ENCODE results near the gene PARP6. TPM values are rescaled to one million over a fixed set of nuclear protein-coding genes. Genes with fewer than 3 reads are reported as not detected.
A peak's percentile ranks its signal among the peaks of the same experiment; 100 is the strongest.

Gene PARP6
- total RNA-seq, 3 donors from 2014 or later, result 63.9 to 90.4 (median 65.8) TPM

DNA sequence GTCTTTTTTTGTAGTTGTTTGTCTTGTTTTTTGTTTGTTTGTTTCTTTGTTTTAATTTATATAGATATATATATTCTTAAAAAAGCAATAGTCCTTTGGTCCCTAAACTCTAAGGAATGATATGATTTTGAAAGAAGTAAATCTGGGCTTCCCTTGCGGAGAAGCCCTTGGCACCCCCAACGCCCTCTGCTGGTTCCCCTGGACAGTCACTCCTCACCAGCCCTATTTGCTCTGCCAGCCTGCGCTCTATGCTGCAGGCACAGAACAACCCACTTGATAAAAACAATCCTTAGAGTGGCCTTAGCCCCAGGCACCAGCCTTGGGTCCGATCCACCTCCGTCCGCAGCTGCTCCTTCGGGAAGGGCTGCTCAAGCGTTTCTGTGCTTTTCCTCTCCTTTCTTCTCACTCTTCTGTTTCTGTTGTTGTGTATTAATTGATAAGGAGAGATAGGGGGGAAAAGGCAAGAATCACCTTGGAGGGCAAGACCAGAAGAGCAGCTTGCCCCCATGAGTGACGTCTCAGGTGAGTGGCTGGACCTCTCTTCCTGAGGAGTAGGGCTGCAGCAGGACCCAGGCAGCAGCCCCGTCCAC, 13.7 kb upstream of the PARP6 start:
- TF ChIP-seq, protein P1, sequence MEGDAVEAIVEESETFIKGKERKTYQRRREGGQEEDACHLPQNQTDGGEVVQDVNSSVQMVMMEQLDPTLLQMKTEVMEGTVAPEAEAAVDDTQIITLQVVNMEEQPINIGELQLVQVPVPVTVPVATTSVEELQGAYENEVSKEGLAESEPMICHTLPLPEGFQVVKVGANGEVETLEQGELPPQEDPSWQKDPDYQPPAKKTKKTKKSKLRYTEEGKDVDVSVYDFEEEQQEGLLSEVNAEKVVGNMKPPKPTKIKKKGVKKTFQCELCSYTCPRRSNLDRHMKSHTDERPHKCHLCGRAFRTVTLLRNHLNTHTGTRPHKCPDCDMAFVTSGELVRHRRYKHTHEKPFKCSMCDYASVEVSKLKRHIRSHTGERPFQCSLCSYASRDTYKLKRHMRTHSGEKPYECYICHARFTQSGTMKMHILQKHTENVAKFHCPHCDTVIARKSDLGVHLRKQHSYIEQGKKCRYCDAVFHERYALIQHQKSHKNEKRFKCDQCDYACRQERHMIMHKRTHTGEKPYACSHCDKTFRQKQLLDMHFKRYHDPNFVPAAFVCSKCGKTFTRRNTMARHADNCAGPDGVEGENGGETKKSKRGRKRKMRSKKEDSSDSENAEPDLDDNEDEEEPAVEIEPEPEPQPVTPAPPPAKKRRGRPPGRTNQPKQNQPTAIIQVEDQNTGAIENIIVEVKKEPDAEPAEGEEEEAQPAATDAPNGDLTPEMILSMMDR (IDR thresholded peaks at IDR 0.05), result peak in 2 of 3 donors; percentile 29 to 54
- TF ChIP-seq POLR2A (IDR thresholded peaks at IDR 0.05) (no peak), POLR2AphosphoS5 (IDR thresholded peaks at IDR 0.05) (no peak)
- no peak overlapping the region for H3K4me3 ChIP-seq
- H3K36me3 ChIP-seq, result no peaks in the 10 kb centered on the region
- no peak for DNase-seq (ENCODE audit: low spot score in 2 of 2)
- no peaks in the 10 kb centered on the region for H3K4me1 ChIP-seq
- no peaks in the 10 kb centered on the region for H3K27me3 ChIP-seq
- no peak overlapping the region for H3K27ac ChIP-seq
- no peaks in the 10 kb centered on the region for H3K9me3 ChIP-seq
- intact Hi-C loops (cut with DNase I; ENCODE audit: low total_unique reads), result no loop called here

DNA sequence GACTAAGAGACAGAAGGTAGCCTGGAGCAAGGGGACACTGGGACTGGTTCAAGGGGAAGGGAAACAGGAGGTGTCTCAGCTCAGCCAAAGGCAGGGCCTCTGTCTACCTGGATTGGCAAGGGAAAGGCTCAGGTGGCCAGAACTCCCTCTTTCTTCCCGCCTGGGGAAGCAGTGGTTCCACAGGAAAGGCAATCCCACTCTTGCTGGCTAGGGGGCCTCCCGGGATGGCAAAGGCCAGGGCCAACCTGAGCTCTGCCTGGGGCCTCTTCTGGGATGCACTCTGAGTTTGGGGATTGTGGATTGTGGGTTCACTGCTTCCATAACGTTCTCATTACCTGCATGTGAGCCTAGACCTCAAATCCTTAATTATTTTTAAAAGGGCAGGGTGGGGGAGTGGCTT, 13.0 kb upstream of the PARP6 start:
- H3K27me3 ChIP-seq, result no peaks in the 10 kb centered on the region
- H3K27ac ChIP-seq, result no peak overlapping the region
- intact Hi-C loops (cut with DNase I; ENCODE audit: low total_unique reads), result no loop called here
- no peak for DNase-seq (ENCODE audit: low spot score in 2 of 2)
- H3K9me3 ChIP-seq, result no peaks in the 10 kb centered on the region
- H3K36me3 ChIP-seq, result no peaks in the 10 kb centered on the region
- no peaks in the 10 kb centered on the region for H3K4me1 ChIP-seq
- no peak overlapping the region for H3K4me3 ChIP-seq
- TF ChIP-seq POLR2AphosphoS5 (IDR thresholded peaks at IDR 0.05) (no peak), POLR2A (IDR thresholded peaks at IDR 0.05) (no peak)
- TF ChIP-seq, protein P1 (IDR thresholded peaks at IDR 0.05), result no peak

DNA sequence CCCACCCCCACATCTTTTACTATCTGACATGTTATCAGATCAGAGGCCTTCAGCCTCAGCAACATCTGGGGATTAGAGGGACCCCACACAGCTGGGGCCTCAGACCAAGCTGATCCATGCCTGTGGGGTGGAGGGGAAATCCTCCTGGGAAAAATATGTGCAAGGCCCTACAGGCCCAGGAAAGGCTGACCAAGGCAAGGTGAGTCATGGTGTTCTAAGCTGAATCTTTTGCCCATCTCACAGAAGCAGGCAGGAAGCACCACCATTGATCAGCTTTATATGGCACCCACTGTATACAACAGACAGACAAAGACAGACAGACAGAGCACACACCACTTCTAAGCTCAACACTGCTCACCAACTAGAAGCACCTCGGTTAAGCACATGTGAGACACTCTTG, 12.4 kb upstream of the PARP6 start:
- Histone ChIP-seq H3K36me3 (no peaks in the 10 kb centered on the region), H3K4me1 (no peaks in the 10 kb centered on the region), H3K27me3 (no peaks in the 10 kb centered on the region), H3K4me3 (no peak overlapping the region), H3K9me3 (no peaks in the 10 kb centered on the region), H3K27ac (no peak overlapping the region)
- intact Hi-C loops (cut with DNase I; ENCODE audit: low total_unique reads), result no loop called here
- DNase-seq (ENCODE audit: low spot score in 2 of 2), result no peak
- TF ChIP-seq POLR2A (IDR thresholded peaks at IDR 0.05) (no peak), POLR2AphosphoS5 (IDR thresholded peaks at IDR 0.05) (no peak)
- TF ChIP-seq, protein P1 (IDR thresholded peaks at IDR 0.05), result no peak

DNA sequence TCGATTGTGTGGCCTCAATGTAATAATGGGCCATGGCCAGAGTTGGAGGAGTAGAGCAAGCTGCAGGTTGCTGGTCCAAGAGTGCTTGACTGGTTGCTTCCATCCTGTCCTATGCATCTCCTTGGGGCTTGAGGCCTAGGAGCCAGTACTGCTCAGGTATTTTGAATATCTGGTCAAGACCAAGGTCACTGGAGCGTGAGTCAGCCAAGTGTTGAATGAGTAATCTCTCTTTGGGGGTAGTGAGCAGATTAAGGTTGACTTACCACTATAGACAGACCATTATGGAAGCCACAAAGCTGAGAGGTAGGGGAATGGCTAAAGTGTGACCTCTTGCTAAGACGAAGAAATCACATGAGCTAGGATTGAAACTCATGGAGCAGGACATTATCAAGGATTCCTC, 9.4 kb upstream of the PARP6 start:
- Histone ChIP-seq H3K4me1 (no peaks in the 10 kb centered on the region), H3K27ac (no peak overlapping the region), H3K9me3 (no peaks in the 10 kb centered on the region), H3K4me3 (no peak overlapping the region), H3K27me3 (no peaks in the 10 kb centered on the region), H3K36me3 (no peaks in the 10 kb centered on the region)
- TF ChIP-seq POLR2AphosphoS5 (IDR thresholded peaks at IDR 0.05), result no peak
- TF ChIP-seq, protein P1 (IDR thresholded peaks at IDR 0.05), result no peak
- no peak for TF ChIP-seq POLR2A (IDR thresholded peaks at IDR 0.05)
- intact Hi-C loops (cut with DNase I; ENCODE audit: low total_unique reads), result no loop called here
- DNase-seq (ENCODE audit: low spot score in 2 of 2), result no peak

DNA sequence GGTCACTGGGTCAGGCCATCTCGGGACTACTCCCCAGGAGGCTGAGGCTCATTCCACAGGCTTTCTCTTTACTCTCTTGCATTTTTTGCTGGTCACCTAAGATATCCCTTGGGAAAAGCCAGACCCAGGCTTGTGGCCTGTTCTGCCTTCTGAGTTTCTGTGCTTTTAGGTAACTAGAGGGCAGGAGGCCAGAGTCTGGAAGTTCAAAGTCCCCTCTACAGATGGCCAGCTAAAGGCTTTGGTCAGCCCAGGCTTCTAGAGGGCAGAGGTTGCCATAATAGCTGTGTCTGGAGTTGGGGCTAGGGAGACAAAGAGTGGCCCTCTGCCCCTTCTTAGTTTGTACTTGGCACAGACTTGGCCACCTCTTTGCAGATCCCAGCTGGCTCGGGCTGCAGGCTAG, 8.4 kb upstream of the PARP6 start:
- intact Hi-C loops (cut with DNase I; ENCODE audit: low total_unique reads), result no loop called here
- H3K4me1 ChIP-seq, result no peaks in the 10 kb centered on the region
- TF ChIP-seq POLR2AphosphoS5 (IDR thresholded peaks at IDR 0.05) (no peak), POLR2A (IDR thresholded peaks at IDR 0.05) (no peak)
- TF ChIP-seq, protein P1 (IDR thresholded peaks at IDR 0.05), result no peak

More for the DNA sequence above, 8.4 kb upstream of the PARP6 start:
- Histone ChIP-seq H3K27ac (no peak overlapping the region), H3K4me3 (no peak overlapping the region), H3K36me3 (no peaks in the 10 kb centered on the region), H3K9me3 (no peaks in the 10 kb centered on the region), H3K27me3 (no peaks in the 10 kb centered on the region)
- DNase-seq (ENCODE audit: low spot score in 2 of 2), result no peak

All from breast epithelium (tissue), 4 donors.